ENCODE measurements around the gene S1PR4.
"Not testable (repeated sequence)": the region's sequence is repeated elsewhere in the genome, so short reads cannot be mapped to it uniquely, and the experiment has no call there.

Gene S1PR4

GRCh38 chr19:3152419-3152780 is 26.2 kb upstream of the S1PR4 start:
- DNase-seq (ENCODE audit: low spot score) = no peak

GRCh38 chr19:3153286-3154230 is 25.0 kb upstream of the S1PR4 start:
- DNase-seq (ENCODE audit: low spot score) = no peak

- DNase-seq (ENCODE audit: low spot score) = not testable (repeated sequence)
These were observed 24.1 kb upstream of the S1PR4 start for GRCh38 chr19:3154447-3154846.

GRCh38 chr19:3154957-3155736 is 23.4 kb upstream of the S1PR4 start:
- DNase-seq (ENCODE audit: low spot score) = peak; percentile 30

- no peak for DNase-seq (ENCODE audit: low spot score)
These were observed 21.3 kb upstream of the S1PR4 start for GRCh38 chr19:3157096-3157845.

- no peak for DNase-seq (ENCODE audit: low spot score)
These were observed 19.0 kb upstream of the S1PR4 start for GRCh38 chr19:3159565-3159964.

GRCh38 chr19:3160219-3160618 is 18.4 kb upstream of the S1PR4 start:
- DNase-seq (ENCODE audit: low spot score) = no peak

GRCh38 chr19:3161453-3161852 is 17.1 kb upstream of the S1PR4 start:
- DNase-seq (ENCODE audit: low spot score) = no peak

GRCh38 chr19:3162418-3163229 is 15.9 kb upstream of the S1PR4 start:
- no peak for DNase-seq (ENCODE audit: low spot score)

- DNase-seq (ENCODE audit: low spot score) = peak; percentile 67
These were observed 15.2 kb upstream of the S1PR4 start for GRCh38 chr19:3163230-3163886.

- no peak for DNase-seq (ENCODE audit: low spot score)
These were observed 14.6 kb upstream of the S1PR4 start for GRCh38 chr19:3163943-3164342.

- no peak for DNase-seq (ENCODE audit: low spot score)
These were observed 10.9 kb upstream of the S1PR4 start for GRCh38 chr19:3167533-3168272.

- DNase-seq (ENCODE audit: low spot score) = peak; percentile 32
These were observed 6.5 kb upstream of the S1PR4 start for GRCh38 chr19:3171894-3172672.

GRCh38 chr19:3172673-3173000 is 5.9 kb upstream of the S1PR4 start:
- not testable (repeated sequence) for DNase-seq (ENCODE audit: low spot score)

GRCh38 chr19:3175781-3176714 is 2.5 kb upstream of the S1PR4 start:
- peak; percentile 79 for DNase-seq (ENCODE audit: low spot score)

- peak; percentile 84 for DNase-seq (ENCODE audit: low spot score)
These were observed 1.7 kb upstream of the S1PR4 start for GRCh38 chr19:3176715-3177501.

- DNase-seq (ENCODE audit: low spot score) = no peak
These were observed 587 bp downstream of the S1PR4 start for GRCh38 chr19:3178973-3179738.

All from LoVo (cell line).